Endothelial cell of umbilical vein (primary cell): ENCODE data around the gene ERBIN. TPM values are rescaled to one million over a fixed set of nuclear protein-coding genes. Genes with fewer than 3 reads are reported as not detected.

Experiments
- BruUV-seq: library from RNA; stranded (reverse); fragments of 400-500 nt; replicated peaks from 2 replicates; lab custom pipeline; 2021; lab: Mats Ljungman, UMichigan
- CTCF ChIA-PET: fragments of 300-600, 350-600 bp; sonication (Branson Sonifier 250); formaldehyde crosslinking; loops from one replicate; lab custom pipeline; 2021; ENCODE audit warnings: antibody characterized with exemption, inconsistent platforms; lab: Charles Lee
- POLR2A ChIA-PET: fragments of 300-600, 350-600 bp; sonication (Branson Sonifier 250); formaldehyde crosslinking; loops from one replicate; lab custom pipeline; 2021; ENCODE audit warnings: antibody characterized with exemption, inconsistent platforms; lab: Charles Lee
- DNase-seq: peaks from one replicate; pipeline ENCODE4 v3.0.0-alpha.2; 2011; ENCODE audit warnings: low read depth, low spot score
- FAIRE-seq: peaks from 2 replicates; lab custom pipeline; 2011; peaks lifted over from hg19 to GRCh38; lab: Jason Lieb, UNC
- H2AFZ ChIP-seq: 2 replicates; pipeline ENCODE4 v1.6.0; 2012; ENCODE audit warnings: low read depth, low read length, control low read depth, inconsistent platforms
- H3K27ac ChIP-seq: 2 replicates; pipeline ENCODE4 v1.5.1; 2011; ENCODE audit warnings: low read depth, mild to moderate bottlenecking, control low read depth, low read length, moderate library complexity; ENCODE audit not compliant: insufficient read depth
- H3K27me3 ChIP-seq, 2 experiments: 2 replicates each; pipeline versions ENCODE4 v1.6.0 to v1.6.1; 2011; ENCODE audit warnings: low read length in 2 of 2, mixed read lengths in 1 of 2; ENCODE audit not compliant: control insufficient read depth in 2 of 2, insufficient read depth in 2 of 2
- H3K36me3 ChIP-seq, 2 experiments: 2 replicates in 1 of 2; 3 replicates in 1 of 2; pipeline ENCODE4 v1.5.1; 2011; ENCODE audit warnings: low read length in 2 of 2, mild to moderate bottlenecking in 1 of 2, moderate library complexity in 1 of 2; ENCODE audit not compliant: control insufficient read depth in 2 of 2, insufficient read depth in 2 of 2; ENCODE audit errors: extremely low read depth in 1 of 2
- H3K4me1 ChIP-seq: 3 replicates; pipeline ENCODE4 v1.5.1; 2011; ENCODE audit warnings: mild to moderate bottlenecking, low read length; ENCODE audit not compliant: control insufficient read depth, insufficient read depth; ENCODE audit errors: extremely low read depth
- H3K4me2 ChIP-seq: 2 replicates; pipeline ENCODE4 v1.6.1; 2011; ENCODE audit warnings: low read length, control low read depth, mixed read lengths; ENCODE audit not compliant: insufficient read depth
- H3K4me3 ChIP-seq, 3 experiments: fragments of 200-600 bp in 1 of 3; sonication (generic), shearing (Covaris generic) in 1 of 3; replicated peaks in 1 of 3; 2 replicates each; pipeline ENCODE4 v1.5.1; 2011 to 2016; ENCODE audit warnings: control low read depth in 3 of 3, low read length in 3 of 3, mild to moderate bottlenecking in 2 of 3, inconsistent platforms in 1 of 3, low read depth in 1 of 3, moderate library complexity in 1 of 3; ENCODE audit not compliant: insufficient read depth in 1 of 3
- H3K79me2 ChIP-seq: 2 replicates; pipeline ENCODE4 v1.6.0; 2012; ENCODE audit warnings: low read length, inconsistent platforms; ENCODE audit not compliant: control insufficient read depth, insufficient read depth
- H3K9ac ChIP-seq: replicated peaks from 2 replicates; pipeline ENCODE3; 2011; ENCODE audit warnings: low read length, control low read depth; ENCODE audit not compliant: insufficient read depth; ENCODE audit errors: extremely low read depth
- H3K9me1 ChIP-seq: replicated peaks from 3 replicates; pipeline ENCODE4 v1.6.0; 2011; ENCODE audit warnings: mild to moderate bottlenecking, low read length; ENCODE audit not compliant: control insufficient read depth, insufficient read depth; ENCODE audit errors: extremely low read depth
- H3K9me3 ChIP-seq: replicated peaks from 2 replicates; pipeline ENCODE4 v1.5.1; 2012; ENCODE audit warnings: low read length, inconsistent platforms; ENCODE audit not compliant: control insufficient read depth, insufficient read depth
- H4K20me1 ChIP-seq: replicated peaks from 2 replicates; pipeline ENCODE3; 2011; ENCODE audit warnings: mild to moderate bottlenecking, low read length; ENCODE audit not compliant: control insufficient read depth, insufficient read depth; ENCODE audit errors: extremely low read depth
- CTCF ChIP-seq, 2 donors: IDR thresholded peaks; 1 replicate in 1 of 2; 2 replicates in 1 of 2; pipeline ENCODE4 v1.5.1; 2011; ENCODE audit warnings: low read length in 2 of 2, mild to moderate bottlenecking in 2 of 2, moderate library complexity in 2 of 2, control low read depth in 1 of 2, inconsistent platforms in 1 of 2, low read depth in 1 of 2; ENCODE audit not compliant: insufficient read depth in 1 of 2; ENCODE audit errors: extremely low read depth in 1 of 2
- EZH2 ChIP-seq: IDR thresholded peaks from 2 replicates; pipeline ENCODE4 v1.6.1; 2012; ENCODE audit warnings: borderline replicate concordance, low read depth, mild to moderate bottlenecking, moderate library complexity, low read length, inconsistent platforms; ENCODE audit not compliant: severe bottlenecking
- FOS ChIP-seq: IDR thresholded peaks from 2 replicates; pipeline ENCODE4 v1.6.1; 2011; ENCODE audit warnings: mild to moderate bottlenecking, low read length, moderate library complexity, borderline replicate concordance; ENCODE audit not compliant: insufficient read depth
- GATA2 ChIP-seq: IDR thresholded peaks from 2 replicates; pipeline ENCODE4 v1.7.0; 2011; ENCODE audit warnings: low read depth, mild to moderate bottlenecking, moderate library complexity, mixed read lengths, low read length; ENCODE audit not compliant: insufficient read length, insufficient read depth
- JUN ChIP-seq: IDR thresholded peaks from 2 replicates; pipeline ENCODE4 v1.6.1; 2011; ENCODE audit warnings: borderline replicate concordance, low read depth; ENCODE audit not compliant: insufficient read length, insufficient read depth
- MYC ChIP-seq: IDR thresholded peaks from one replicate; pipeline ENCODE4 v1.6.1; 2011; ENCODE audit warnings: mild to moderate bottlenecking, low read depth, low read length
- POLR2A ChIP-seq: IDR thresholded peaks from 2 replicates; pipeline ENCODE4 v1.6.1; 2012; ENCODE audit warnings: low read depth, mild to moderate bottlenecking, control low read depth, low read length
- POLR2AphosphoS5 ChIP-seq: IDR thresholded peaks from 2 replicates; pipeline ENCODE4 v1.6.1; 2012; ENCODE audit warnings: low read depth, mild to moderate bottlenecking, control low read depth, low read length, moderate library complexity; ENCODE audit not compliant: insufficient read depth
- dilution Hi-C: fragments of 300-500 bp; cut with MboI; formaldehyde crosslinking; loops from one replicate; pipeline ENCODE4 v1.15.0; 2019; ENCODE audit warnings: low sequenced_read_pairs; ENCODE audit not compliant: extremely low pct_ligation_motif_present
- intact Hi-C: fragments of 100-400 bp; cut with micrococcal nuclease; formaldehyde crosslinking; loops from one replicate; pipeline ENCODE4 v1.10.0; 2022
- polyA plus RNA-seq, 4 experiments: library from polyadenylated mRNA; depleted of rRNA in 3 of 4; stranded (reverse) in 3 of 4; unstranded in 1 of 4; fragments of >200 nt; gene quantifications; 2 replicates each; pipeline versions ENCODE4 v1.2.1 to v1.2.3, GENCODE V29; 2011 to 2012; ENCODE audit warnings: missing spikeins in 1 of 4
- total RNA-seq: library from RNA; stranded (reverse); gene quantifications from 2 replicates; pipeline ENCODE4 v1.2.3, GENCODE V29; 2021
- TF ChIP-seq, protein P1 (sequence below): IDR thresholded peaks from 2 replicates; pipeline ENCODE4 v1.6.1; 2011; ENCODE audit not compliant: insufficient read depth, insufficient read length

Gene ERBIN
- total and polyA plus RNA-seq, 2 donors (not counting 3 experiments of a cell fraction or from before 2014, with no cell fraction given): 8.1 to 55.6 TPM

- POLR2A ChIA-PET: no interaction called here
- peaks cover 7% of the 10 kb centered on the region for H3K79me2 ChIP-seq
Observed at GRCh38 chr5:66015196-66015960, 89.0 kb downstream of the ERBIN start.

More at GRCh38 chr5:66015196-66015960, 89.0 kb downstream of the ERBIN start:
- CTCF ChIA-PET: interaction anchor here (1.1 to 1.3 kb wide), 2 partner anchors 9 to 12 kb away, joined by 3 read pairs; no protein-coding TSS in a partner anchor
- FAIRE-seq (no peak), DNase-seq (peak; percentile 10)
- no peak overlapping the region for H3K4me2 ChIP-seq
- no peaks in the 10 kb centered on the region for H3K9me3 ChIP-seq
- H3K27ac ChIP-seq: no peak overlapping the region
- H4K20me1 ChIP-seq: no peaks in the 10 kb centered on the region
- dilution Hi-C loops: no loop called here
- no peak overlapping the region for H3K9ac ChIP-seq
- no peaks in the 10 kb centered on the region for H3K27me3 ChIP-seq
- BruUV-seq: no TSS peak
- no peaks in the 10 kb centered on the region for H3K4me1 ChIP-seq
- peaks cover 0 to 3% of the 10 kb centered on the region in 2 experiments for H3K36me3 ChIP-seq
- H3K9me1 ChIP-seq: no peaks in the 10 kb centered on the region
- intact Hi-C loops: no loop called here
- no peak overlapping the region for H2AFZ ChIP-seq
- no peak overlapping the region for H3K4me3 ChIP-seq
- no peak for TF ChIP-seq FOS
- TF ChIP-seq EZH2: no peak
- TF ChIP-seq, protein P1, sequence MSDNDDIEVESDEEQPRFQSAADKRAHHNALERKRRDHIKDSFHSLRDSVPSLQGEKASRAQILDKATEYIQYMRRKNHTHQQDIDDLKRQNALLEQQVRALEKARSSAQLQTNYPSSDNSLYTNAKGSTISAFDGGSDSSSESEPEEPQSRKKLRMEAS: no peak
- TF ChIP-seq POLR2AphosphoS5: no peak
- no peak for TF ChIP-seq JUN
- no peak for TF ChIP-seq MYC
- no peak for TF ChIP-seq CTCF (IDR thresholded peaks at IDR 0.05; ENCODE audit: extremely low read depth in 1 of 2, insufficient read depth in 1 of 2, low read depth in 1 of 2, low read length in 2 of 2)
- no peak for TF ChIP-seq POLR2A
- no peak for TF ChIP-seq GATA2
